ENCODE results near the gene GFM1.
A peak's percentile ranks its signal among the peaks of the same experiment; 100 is the strongest.

Gene GFM1

DNA sequence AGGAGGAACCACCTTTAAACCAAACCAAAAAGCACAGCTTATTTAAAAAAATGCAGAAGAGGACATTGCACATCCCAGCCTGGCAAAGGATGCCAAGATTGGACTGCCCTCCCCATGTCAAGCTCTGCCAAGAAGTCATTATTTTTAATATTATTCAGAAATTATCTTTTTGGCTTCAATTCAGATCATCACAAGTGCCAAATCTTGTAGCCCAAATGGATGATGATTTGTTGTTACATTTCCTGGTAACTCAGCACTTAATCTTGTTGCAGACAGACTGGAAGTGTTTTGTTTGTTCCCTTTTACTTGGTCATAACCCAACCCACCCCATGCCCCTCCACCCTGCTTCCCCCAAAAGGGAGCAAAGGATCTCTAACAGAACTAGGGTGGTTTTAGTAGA lies 56.2 kb downstream of the GFM1 start:
- Mint-ChIP-seq H3K4me1 (ENCODE audit: low read depth) (peaks cover 7% of the 10 kb centered on the region), H3K27me3 (ENCODE audit: low read depth) (no peaks in the 10 kb centered on the region), H3K27ac (no peak overlapping the region), H3K36me3 (ENCODE audit: low read depth) (peaks cover 6% of the 10 kb centered on the region), H3K4me3 (no peak overlapping the region), H3K9me3 (no peaks in the 10 kb centered on the region)

DNA sequence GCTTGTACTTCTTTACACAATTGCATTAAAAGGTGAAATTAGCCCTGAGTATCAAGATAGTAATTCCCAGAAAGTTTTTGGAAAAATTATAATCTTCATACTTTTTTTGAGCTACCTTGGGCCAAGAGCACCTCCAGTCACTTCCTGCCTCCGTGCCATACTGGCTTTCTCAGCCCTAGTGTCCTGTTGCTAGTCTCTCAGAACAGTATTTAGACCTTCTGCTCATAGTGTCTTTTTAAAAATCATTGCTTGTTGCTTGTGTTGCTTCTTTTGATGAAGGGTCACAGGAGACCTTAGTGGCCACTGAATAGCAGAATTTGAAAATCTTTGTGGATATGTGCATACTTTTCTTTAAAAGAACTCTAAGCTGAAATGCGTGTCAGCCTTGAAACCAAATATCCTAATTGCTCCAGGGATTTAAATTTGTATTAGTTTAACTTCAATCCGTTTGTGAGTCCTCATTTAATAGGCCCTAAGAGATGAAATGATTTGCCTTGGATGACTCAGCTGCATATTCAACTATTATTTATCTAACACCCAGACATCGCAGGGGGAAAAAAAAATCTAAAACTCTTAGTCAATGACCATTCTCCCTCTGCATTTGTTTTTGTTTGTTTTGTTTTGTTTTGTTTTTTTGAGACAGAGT lies 57.2 kb downstream of the GFM1 start:
- Mint-ChIP-seq H3K9me3 (no peaks in the 10 kb centered on the region), H3K27ac (no peak overlapping the region), H3K4me3 (no peak overlapping the region), H3K27me3 (ENCODE audit: low read depth) (no peaks in the 10 kb centered on the region), H3K36me3 (ENCODE audit: low read depth) (peaks cover 9% of the 10 kb centered on the region), H3K4me1 (ENCODE audit: low read depth) (peaks cover 7% of the 10 kb centered on the region)

DNA sequence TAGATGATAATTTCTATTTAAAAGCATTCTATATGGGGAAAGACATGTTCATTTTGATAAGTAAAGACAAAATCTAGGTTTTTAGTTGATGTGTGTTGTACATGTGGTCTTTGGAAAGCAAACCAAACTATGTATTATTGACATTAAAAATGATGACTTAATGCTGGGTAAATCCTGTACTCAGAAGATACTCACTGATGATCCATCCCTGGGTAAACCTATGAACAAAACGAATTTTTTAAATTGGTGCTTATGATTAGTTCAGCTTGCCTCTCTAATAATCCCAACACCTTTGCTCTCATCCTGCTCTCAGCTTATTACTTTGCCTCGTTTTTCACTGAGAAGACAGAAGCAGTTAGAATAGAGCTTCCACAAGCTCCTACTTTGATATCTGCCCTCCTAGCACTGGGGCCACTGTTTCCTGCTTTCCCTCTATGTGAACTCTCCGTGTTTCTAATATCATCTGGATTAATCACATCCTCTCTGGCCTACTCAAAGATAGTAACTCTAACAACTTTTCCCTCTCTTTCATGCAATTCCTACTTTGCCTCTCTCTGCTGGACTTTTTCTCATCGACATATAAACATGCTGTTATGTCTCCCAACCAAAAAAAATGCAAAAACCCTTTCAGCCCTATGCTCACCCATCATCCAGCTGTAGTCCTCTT lies 58.6 kb downstream of the GFM1 start:
- no peak overlapping the region for H3K27ac Mint-ChIP-seq
- no peaks in the 10 kb centered on the region for H3K9me3 Mint-ChIP-seq
- peaks cover 15% of the 10 kb centered on the region for H3K36me3 Mint-ChIP-seq (ENCODE audit: low read depth)
- H3K27me3 Mint-ChIP-seq (ENCODE audit: low read depth): no peaks in the 10 kb centered on the region
- peaks cover 7% of the 10 kb centered on the region for H3K4me1 Mint-ChIP-seq (ENCODE audit: low read depth)
- no peak overlapping the region for H3K4me3 Mint-ChIP-seq

DNA sequence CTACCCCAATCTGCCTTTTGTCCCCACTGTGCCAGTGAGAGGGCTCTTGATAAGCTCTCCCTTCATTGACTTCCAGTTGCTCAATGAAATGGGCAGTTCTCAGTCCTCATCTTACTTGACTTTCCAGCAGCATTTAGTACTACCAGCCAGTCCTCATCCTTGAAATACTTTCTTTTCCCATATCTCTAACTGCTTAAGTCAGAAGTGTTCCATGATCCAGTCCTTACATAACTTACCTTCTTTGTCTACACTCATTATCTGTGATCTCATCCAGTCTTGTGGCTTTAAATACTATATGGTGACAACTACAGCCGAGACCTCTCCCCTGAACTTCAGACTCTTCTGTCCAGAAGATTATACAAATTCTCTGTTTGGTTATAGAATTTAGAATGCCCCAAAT lies 59.2 kb downstream of the GFM1 start:
- Mint-ChIP-seq H3K27ac (no peak overlapping the region), H3K4me1 (ENCODE audit: low read depth) (peaks cover 7% of the 10 kb centered on the region), H3K4me3 (no peak overlapping the region), H3K9me3 (no peaks in the 10 kb centered on the region), H3K36me3 (ENCODE audit: low read depth) (peaks cover 20% of the 10 kb centered on the region), H3K27me3 (ENCODE audit: low read depth) (no peaks in the 10 kb centered on the region)

DNA sequence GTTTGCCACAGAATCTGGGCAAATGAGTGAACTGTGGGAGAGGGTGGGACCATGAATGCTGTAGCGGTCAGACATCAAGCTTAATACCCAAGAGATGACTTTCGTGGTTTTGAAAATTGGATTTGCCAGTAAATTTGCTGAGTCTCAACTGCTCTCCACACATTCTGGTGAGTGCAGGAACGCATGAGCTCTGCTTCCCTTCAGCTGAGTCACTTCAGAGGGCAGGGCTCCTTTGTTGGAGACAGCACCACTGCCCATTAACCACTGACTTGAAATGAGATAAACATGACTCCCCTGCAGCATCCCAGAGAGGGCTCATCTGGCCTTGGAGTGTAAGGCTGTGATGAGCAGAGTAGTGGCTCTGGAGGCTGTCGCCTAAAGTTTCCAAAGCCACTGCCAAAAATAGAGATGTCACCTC lies 65.3 kb downstream of the GFM1 start:
- peaks cover 20% of the 10 kb centered on the region for H3K36me3 Mint-ChIP-seq (ENCODE audit: low read depth)
- H3K27ac Mint-ChIP-seq: no peak overlapping the region

DNA sequence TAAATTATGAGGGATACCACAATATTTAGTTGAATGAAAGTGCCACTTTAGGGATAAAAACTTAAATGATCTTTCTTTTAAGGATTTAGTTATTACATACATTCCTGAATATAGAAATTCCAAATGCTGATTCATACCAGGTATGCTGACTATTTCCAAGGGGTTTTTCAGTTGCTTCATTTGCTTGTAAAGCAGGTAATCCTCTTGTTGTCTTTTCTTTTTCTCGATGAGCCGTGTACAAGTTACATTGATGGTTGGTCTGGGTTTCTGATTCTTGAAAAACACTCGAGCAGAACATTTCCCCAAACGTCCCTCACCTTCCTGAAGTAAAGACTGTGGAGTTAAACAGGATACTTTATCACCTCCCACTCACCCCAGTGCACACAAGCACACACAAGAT lies 66.3 kb downstream of the GFM1 start:
- peaks cover 28% of the 10 kb centered on the region for H3K4me1 Mint-ChIP-seq (ENCODE audit: low read depth)
- no peaks in the 10 kb centered on the region for H3K27me3 Mint-ChIP-seq (ENCODE audit: low read depth)
- no peaks in the 10 kb centered on the region for H3K9me3 Mint-ChIP-seq
- H3K4me3 Mint-ChIP-seq: no peak overlapping the region
- H3K36me3 Mint-ChIP-seq (ENCODE audit: low read depth): peaks cover 20% of the 10 kb centered on the region
- H3K27ac Mint-ChIP-seq: no peak overlapping the region

More for the DNA sequence above, 65.3 kb downstream of the GFM1 start:
- Mint-ChIP-seq H3K9me3 (no peaks in the 10 kb centered on the region), H3K4me3 (no peak overlapping the region), H3K4me1 (ENCODE audit: low read depth) (peaks cover 28% of the 10 kb centered on the region), H3K27me3 (ENCODE audit: low read depth) (no peaks in the 10 kb centered on the region)

DNA sequence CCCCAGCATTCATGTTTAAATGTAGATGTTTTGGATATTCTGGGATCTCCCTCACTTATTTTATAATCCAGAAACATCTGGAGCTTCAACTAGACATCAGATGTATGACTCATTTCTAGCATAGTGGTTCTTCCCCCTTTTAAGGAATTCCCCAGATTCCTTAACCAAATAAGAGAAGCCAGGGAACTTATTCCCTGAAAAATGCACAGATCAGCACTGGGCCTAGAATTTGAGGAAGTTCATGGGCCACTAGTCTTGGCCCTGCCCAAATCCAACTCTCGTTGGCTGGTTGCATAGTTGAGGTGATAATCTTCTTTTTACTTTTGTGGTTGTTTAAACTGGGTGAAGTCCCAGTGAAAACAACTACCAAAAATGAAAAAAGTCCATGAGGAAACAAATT lies 67.6 kb downstream of the GFM1 start:
- no peak overlapping the region for H3K27ac Mint-ChIP-seq
- H3K36me3 Mint-ChIP-seq (ENCODE audit: low read depth): peaks cover 17% of the 10 kb centered on the region
- H3K27me3 Mint-ChIP-seq (ENCODE audit: low read depth): no peaks in the 10 kb centered on the region
- H3K4me3 Mint-ChIP-seq: no peak overlapping the region
- peaks cover 28% of the 10 kb centered on the region for H3K4me1 Mint-ChIP-seq (ENCODE audit: low read depth)
- no peaks in the 10 kb centered on the region for H3K9me3 Mint-ChIP-seq

DNA sequence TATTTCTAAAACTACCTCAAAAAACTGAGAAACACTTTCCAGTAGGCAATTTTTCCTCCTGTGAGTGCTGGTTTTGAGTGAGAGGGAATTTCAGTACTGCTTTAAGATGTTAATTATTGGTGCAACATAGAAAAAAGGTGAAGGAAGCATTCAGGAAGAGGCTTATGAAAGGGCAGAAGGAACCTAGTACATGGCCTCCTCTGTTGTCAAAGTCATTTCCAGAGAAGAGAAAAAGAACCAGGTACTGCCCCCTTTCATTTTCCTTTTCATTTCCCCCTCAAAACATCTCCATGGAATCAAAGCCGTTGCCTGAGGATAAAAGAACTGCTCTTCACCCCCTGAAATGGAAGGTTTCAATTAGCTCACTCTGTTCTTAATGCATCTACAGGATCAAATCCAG lies 68.1 kb downstream of the GFM1 start:
- Mint-ChIP-seq H3K9me3 (no peaks in the 10 kb centered on the region), H3K4me1 (ENCODE audit: low read depth) (peaks cover 28% of the 10 kb centered on the region), H3K36me3 (ENCODE audit: low read depth) (peaks cover 12% of the 10 kb centered on the region), H3K4me3 (no peak overlapping the region), H3K27me3 (ENCODE audit: low read depth) (no peaks in the 10 kb centered on the region), H3K27ac (no peak overlapping the region)

DNA sequence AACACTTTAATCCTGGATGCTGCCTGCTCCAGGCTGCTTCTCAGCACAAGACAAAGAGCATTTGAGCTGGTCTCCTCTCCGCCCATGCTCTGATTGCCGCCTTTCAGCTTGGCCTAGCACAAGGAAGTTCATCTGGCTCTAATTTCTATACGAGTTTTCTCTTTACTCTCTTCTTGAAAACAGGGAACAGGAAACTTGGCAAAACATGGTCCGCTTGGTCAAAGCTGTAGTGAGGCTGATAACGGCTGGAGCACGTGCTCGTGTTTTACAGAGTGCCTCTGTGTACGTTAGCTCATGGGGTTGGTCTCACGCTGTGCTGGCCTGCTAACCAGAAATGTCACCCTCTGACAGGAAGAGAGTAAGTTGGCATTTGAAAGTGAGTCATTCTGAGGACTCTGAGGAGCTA lies 68.8 kb downstream of the GFM1 start:
- Mint-ChIP-seq H3K36me3 (ENCODE audit: low read depth) (peaks cover 10% of the 10 kb centered on the region), H3K9me3 (no peaks in the 10 kb centered on the region), H3K27me3 (ENCODE audit: low read depth) (no peaks in the 10 kb centered on the region), H3K4me1 (ENCODE audit: low read depth) (peaks cover 28% of the 10 kb centered on the region), H3K27ac (peak overlapping the region; percentile 20), H3K4me3 (no peak overlapping the region)

DNA sequence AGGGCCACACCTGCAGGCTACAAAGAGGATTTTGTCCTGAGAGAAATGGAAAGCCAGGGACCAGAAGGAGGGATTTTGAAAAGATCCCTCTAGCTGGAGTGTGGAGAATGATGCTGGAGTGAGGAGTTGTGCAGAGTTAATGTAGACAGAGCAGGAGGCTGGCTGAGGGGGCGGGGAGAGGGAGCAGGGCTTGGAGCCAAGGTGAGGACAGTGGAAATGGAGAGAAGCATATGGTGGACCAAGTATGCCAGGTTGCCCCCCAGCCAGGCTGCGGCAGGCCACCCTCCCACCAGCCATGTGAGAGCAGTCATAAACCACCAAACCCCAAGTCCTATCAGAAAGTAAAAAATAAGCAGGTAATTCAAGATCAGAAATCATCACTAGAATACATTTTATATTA lies 73.2 kb downstream of the GFM1 start:
- no peaks in the 10 kb centered on the region for H3K9me3 Mint-ChIP-seq
- H3K4me1 Mint-ChIP-seq (ENCODE audit: low read depth): peaks cover 27% of the 10 kb centered on the region
- H3K27ac Mint-ChIP-seq: no peak overlapping the region
- no peak overlapping the region for H3K4me3 Mint-ChIP-seq
- no peaks in the 10 kb centered on the region for H3K27me3 Mint-ChIP-seq (ENCODE audit: low read depth)
- peaks cover 11% of the 10 kb centered on the region for H3K36me3 Mint-ChIP-seq (ENCODE audit: low read depth)

DNA sequence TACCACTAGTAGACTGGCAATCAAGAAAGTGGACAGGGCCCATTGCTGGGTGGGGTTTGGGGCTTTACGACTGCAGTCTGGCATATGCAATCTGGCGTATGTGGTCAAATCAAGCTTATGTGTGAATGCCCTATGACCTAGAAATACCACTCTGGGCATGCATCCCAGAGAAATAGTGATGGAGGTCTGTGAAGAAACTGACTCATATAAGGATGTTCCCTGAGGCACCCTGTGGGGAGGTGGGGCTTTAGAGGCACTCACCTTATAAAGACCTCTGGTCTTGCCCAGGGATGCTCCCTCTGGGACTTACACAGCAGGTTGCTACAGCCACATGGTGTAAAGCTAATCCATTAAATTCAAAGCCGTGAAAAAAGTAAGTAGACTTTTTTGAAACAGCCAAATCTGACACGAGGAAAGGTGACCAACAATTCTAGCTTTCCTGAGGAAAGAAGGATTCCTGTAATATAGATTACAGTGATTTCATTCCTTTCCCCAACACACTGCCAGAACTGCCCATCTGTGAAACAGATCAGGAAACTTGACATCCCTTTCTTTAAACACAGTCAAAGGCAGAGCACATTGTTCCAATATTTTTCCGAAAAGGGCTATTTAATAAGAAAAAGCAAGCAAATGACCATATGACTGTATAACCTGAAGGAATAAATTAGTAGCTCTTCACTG lies 74.3 kb downstream of the GFM1 start:
- no peak overlapping the region for H3K27ac Mint-ChIP-seq
- peaks cover 16% of the 10 kb centered on the region for H3K36me3 Mint-ChIP-seq (ENCODE audit: low read depth)
- peaks cover 23% of the 10 kb centered on the region for H3K4me1 Mint-ChIP-seq (ENCODE audit: low read depth)
- H3K4me3 Mint-ChIP-seq: no peak overlapping the region
- H3K9me3 Mint-ChIP-seq: no peaks in the 10 kb centered on the region
- H3K27me3 Mint-ChIP-seq (ENCODE audit: low read depth): no peaks in the 10 kb centered on the region

DNA sequence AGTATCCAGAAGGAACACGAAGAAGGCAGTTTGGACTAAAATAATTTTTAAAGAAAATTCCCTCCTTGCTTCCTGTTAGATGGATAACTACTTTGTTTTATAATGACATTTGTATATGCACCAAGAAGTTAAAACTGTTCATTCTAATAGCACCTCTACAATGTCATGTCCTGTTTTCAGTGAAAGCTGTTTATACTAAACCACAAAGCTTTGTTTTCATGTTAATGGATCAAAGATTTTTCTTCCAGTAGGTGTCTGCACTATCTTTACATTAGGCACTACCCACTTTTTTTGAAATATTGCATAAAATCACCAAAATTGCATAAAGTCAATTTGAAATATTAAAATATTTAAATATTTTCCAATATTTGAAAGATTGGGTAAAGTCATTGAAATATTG lies 77.8 kb downstream of the GFM1 start:
- Mint-ChIP-seq H3K27ac (no peak overlapping the region), H3K4me1 (ENCODE audit: low read depth) (peaks cover 18% of the 10 kb centered on the region), H3K36me3 (ENCODE audit: low read depth) (peaks cover 16% of the 10 kb centered on the region), H3K9me3 (no peaks in the 10 kb centered on the region), H3K4me3 (no peak overlapping the region), H3K27me3 (ENCODE audit: low read depth) (no peaks in the 10 kb centered on the region)

DNA sequence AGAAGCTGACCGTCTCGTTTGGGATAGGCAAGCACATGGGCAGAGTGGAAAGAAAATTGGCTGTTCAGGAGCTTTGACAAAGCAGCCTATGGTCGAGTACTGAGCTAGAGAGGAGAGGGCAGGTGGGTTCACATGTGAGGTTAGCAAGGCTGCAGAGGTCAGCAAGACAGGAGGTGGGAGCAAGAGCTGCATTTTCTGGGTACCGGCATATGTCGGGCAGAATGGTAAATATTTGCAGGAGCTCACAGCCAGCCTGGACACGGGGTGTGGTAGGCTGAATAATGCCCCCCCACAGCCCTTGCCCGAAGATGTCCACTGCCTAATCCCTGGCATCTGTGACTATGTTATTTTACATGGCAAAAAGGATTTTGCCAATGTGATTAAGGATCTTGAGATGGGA lies 79.7 kb downstream of the GFM1 start:
- peaks cover 16% of the 10 kb centered on the region for H3K36me3 Mint-ChIP-seq (ENCODE audit: low read depth)
- H3K4me1 Mint-ChIP-seq (ENCODE audit: low read depth): peaks cover 25% of the 10 kb centered on the region
- no peak overlapping the region for H3K4me3 Mint-ChIP-seq
- H3K9me3 Mint-ChIP-seq: no peaks in the 10 kb centered on the region
- no peaks in the 10 kb centered on the region for H3K27me3 Mint-ChIP-seq (ENCODE audit: low read depth)
- H3K27ac Mint-ChIP-seq: no peak overlapping the region

DNA sequence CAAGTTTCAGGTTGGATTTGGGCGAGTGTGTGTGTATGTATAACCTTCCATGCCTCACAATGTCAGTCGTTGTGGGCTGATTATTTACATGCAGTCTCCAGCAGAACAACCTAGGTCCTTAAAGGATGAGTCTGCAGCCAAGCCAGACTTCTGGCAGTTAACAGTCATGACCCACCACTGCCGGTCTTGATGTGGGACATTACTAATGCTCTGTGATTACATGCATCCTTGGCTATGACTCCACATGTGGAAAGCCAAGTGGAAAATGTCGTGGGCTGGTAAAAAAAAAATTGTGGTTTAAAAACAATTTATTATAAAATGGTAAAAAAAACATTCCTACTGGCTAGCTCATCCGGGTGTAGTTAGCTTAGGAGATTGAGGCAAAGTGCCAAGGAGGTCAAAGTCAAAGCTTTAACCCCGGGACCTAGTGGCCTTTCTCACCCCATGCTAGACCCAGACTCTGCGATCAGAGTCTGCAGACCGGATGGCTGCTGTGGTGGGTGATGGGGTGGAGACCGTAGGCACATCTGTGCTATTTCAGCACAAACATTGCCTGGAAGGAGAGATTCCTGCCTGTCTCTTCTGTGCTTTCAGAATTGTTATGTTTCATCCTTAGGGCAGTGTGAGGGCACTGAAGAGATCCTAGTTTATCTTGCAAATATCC lies 81.2 kb downstream of the GFM1 start:
- H3K4me1 Mint-ChIP-seq (ENCODE audit: low read depth): peaks cover 25% of the 10 kb centered on the region
- peaks cover 16% of the 10 kb centered on the region for H3K36me3 Mint-ChIP-seq (ENCODE audit: low read depth)
- H3K27me3 Mint-ChIP-seq (ENCODE audit: low read depth): no peaks in the 10 kb centered on the region
- H3K9me3 Mint-ChIP-seq: no peaks in the 10 kb centered on the region
- no peak overlapping the region for H3K4me3 Mint-ChIP-seq
- H3K27ac Mint-ChIP-seq: no peak overlapping the region

Measured in T-helper 1 cell treated with Interleukin-12 subunit alpha and Interleukin-12 subunit beta and Interleukin-4 antibody, amounts not matched to agents 30 μg/mL and 1 μg/mL, for 36 hours (primary cell).